ENCODE results near the gene TMC5. TPM values are rescaled to one million over a fixed set of nuclear protein-coding genes. Genes with fewer than 3 reads are reported as not detected.

Gene TMC5
- total and polyA plus RNA-seq, 2 experiments from 2014 or later: 2.3 to 4.8 TPM

DNA sequence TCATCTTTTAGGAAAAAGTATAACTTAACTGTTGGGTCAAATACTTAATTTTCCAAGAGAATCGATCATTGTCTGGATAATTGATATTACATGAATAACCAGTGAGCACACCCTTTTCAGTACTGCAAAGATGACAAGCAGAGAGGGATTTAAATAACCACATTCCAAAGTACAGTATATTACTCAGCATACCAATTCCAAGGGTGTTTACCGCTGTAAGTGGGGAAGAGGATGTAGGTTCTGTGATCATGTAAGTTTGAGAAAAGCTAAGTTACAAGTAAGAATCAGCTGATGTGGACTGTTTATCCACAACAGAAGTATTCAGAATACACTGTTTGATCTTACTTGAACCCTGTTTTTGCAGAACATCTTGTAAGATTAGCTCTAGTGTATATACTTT, 98.1 kb downstream of the TMC5 start:
- Histone ChIP-seq H2AFZ (no peak overlapping the region), H3K9me2 (ENCODE audit: insufficient read depth) (no peaks in the 10 kb centered on the region), H3K36me3 (ENCODE audit: insufficient read depth) (peaks cover 24% of the 10 kb centered on the region), H3K27ac (ENCODE audit: low read depth) (no peak overlapping the region), H3F3A (replicated peaks; ENCODE audit: low read depth) (no peaks in the 10 kb centered on the region), H3K4me2 (no peak overlapping the region), H3K79me2 (replicated peaks; ENCODE audit: insufficient read depth) (peaks cover 62% of the 10 kb centered on the region), H4K20me1 (replicated peaks; ENCODE audit: insufficient read depth) (peaks cover 14% of the 10 kb centered on the region), H3K27me3 (ENCODE audit: insufficient read depth) (no peaks in the 10 kb centered on the region), H3K4me1 (ENCODE audit: insufficient read depth) (peaks cover 6% of the 10 kb centered on the region), H3K4me3 (no peak overlapping the region)
- ATAC-seq: no peak
- TF ChIP-seq, protein P1, sequence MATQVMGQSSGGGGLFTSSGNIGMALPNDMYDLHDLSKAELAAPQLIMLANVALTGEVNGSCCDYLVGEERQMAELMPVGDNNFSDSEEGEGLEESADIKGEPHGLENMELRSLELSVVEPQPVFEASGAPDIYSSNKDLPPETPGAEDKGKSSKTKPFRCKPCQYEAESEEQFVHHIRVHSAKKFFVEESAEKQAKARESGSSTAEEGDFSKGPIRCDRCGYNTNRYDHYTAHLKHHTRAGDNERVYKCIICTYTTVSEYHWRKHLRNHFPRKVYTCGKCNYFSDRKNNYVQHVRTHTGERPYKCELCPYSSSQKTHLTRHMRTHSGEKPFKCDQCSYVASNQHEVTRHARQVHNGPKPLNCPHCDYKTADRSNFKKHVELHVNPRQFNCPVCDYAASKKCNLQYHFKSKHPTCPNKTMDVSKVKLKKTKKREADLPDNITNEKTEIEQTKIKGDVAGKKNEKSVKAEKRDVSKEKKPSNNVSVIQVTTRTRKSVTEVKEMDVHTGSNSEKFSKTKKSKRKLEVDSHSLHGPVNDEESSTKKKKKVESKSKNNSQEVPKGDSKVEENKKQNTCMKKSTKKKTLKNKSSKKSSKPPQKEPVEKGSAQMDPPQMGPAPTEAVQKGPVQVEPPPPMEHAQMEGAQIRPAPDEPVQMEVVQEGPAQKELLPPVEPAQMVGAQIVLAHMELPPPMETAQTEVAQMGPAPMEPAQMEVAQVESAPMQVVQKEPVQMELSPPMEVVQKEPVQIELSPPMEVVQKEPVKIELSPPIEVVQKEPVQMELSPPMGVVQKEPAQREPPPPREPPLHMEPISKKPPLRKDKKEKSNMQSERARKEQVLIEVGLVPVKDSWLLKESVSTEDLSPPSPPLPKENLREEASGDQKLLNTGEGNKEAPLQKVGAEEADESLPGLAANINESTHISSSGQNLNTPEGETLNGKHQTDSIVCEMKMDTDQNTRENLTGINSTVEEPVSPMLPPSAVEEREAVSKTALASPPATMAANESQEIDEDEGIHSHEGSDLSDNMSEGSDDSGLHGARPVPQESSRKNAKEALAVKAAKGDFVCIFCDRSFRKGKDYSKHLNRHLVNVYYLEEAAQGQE (IDR thresholded peaks at IDR 0.05; ENCODE audit: unreplicated experiment): no peak
- no peak for TF ChIP-seq NANOG (IDR thresholded peaks at IDR 0.05; ENCODE audit: borderline replicate concordance)
- no peak for TF ChIP-seq ZNF114 (CRISPR knock-in tag; IDR thresholded peaks at IDR 0.05)
- TF ChIP-seq EZH2phosphoT487 (IDR thresholded peaks at IDR 0.05; ENCODE audit: unreplicated experiment): no peak
- TF ChIP-seq ZNF331 (CRISPR knock-in tag; IDR thresholded peaks at IDR 0.05; ENCODE audit: low read depth): no peak
- no peak for DNase-seq (ENCODE audit: low spot score)
- no peak overlapping the region for H3K4me3 Mint-ChIP-seq
- no peak overlapping the region for H3K27ac Mint-ChIP-seq
- H3K36me3 Mint-ChIP-seq (ENCODE audit: low read depth): peaks cover 51% of the 10 kb centered on the region
- H3K9me3 Mint-ChIP-seq: no peaks in the 10 kb centered on the region; the same call in 2 of the 3 replicates
- no peaks in the 10 kb centered on the region for H3K27me3 Mint-ChIP-seq (ENCODE audit: insufficient read depth, low read depth, poor library complexity)
- peaks cover 7% of the 10 kb centered on the region; the same call in 2 of the 3 replicates for H3K4me1 Mint-ChIP-seq

GRCh38 chr16:19517424-19518089, 99.9 kb downstream of the TMC5 start:
- H3K9me3 Mint-ChIP-seq: no peaks in the 10 kb centered on the region; the same call in 2 of the 3 replicates
- peaks cover 16% of the 10 kb centered on the region for H3K4me1 Mint-ChIP-seq
- H3K27ac Mint-ChIP-seq: no peak overlapping the region

More at GRCh38 chr16:19517424-19518089, 99.9 kb downstream of the TMC5 start:
- H2AFZ ChIP-seq: no peak overlapping the region
- H4K20me1 ChIP-seq (replicated peaks; ENCODE audit: insufficient read depth): peaks cover 20% of the 10 kb centered on the region
- H3K4me1 ChIP-seq (ENCODE audit: insufficient read depth): peaks cover 13% of the 10 kb centered on the region
- ATAC-seq (no peak), DNase-seq (ENCODE audit: low spot score) (no peak)
- peaks cover 24% of the 10 kb centered on the region for H3K36me3 ChIP-seq (ENCODE audit: insufficient read depth)
- H3K36me3 Mint-ChIP-seq (ENCODE audit: low read depth): peaks cover 43% of the 10 kb centered on the region
- H3K27ac ChIP-seq (ENCODE audit: low read depth): no peak overlapping the region
- no peaks in the 10 kb centered on the region for H3F3A ChIP-seq (replicated peaks; ENCODE audit: low read depth)
- no peak overlapping the region for H3K4me3 Mint-ChIP-seq
- H3K27me3 ChIP-seq (ENCODE audit: insufficient read depth): no peaks in the 10 kb centered on the region
- H3K4me2 ChIP-seq: no peak overlapping the region
- peaks cover 64% of the 10 kb centered on the region for H3K79me2 ChIP-seq (replicated peaks; ENCODE audit: insufficient read depth)
- no peaks in the 10 kb centered on the region for H3K9me2 ChIP-seq (ENCODE audit: insufficient read depth)
- TF ChIP-seq ZNF331 (CRISPR knock-in tag; IDR thresholded peaks at IDR 0.05; ENCODE audit: low read depth) (no peak), ZNF114 (CRISPR knock-in tag; IDR thresholded peaks at IDR 0.05) (no peak), EZH2phosphoT487 (IDR thresholded peaks at IDR 0.05; ENCODE audit: unreplicated experiment) (no peak), JUNB (IDR thresholded peaks at IDR 0.05; ENCODE audit: unreplicated experiment) (no peak)
- TF ChIP-seq, protein P2, sequence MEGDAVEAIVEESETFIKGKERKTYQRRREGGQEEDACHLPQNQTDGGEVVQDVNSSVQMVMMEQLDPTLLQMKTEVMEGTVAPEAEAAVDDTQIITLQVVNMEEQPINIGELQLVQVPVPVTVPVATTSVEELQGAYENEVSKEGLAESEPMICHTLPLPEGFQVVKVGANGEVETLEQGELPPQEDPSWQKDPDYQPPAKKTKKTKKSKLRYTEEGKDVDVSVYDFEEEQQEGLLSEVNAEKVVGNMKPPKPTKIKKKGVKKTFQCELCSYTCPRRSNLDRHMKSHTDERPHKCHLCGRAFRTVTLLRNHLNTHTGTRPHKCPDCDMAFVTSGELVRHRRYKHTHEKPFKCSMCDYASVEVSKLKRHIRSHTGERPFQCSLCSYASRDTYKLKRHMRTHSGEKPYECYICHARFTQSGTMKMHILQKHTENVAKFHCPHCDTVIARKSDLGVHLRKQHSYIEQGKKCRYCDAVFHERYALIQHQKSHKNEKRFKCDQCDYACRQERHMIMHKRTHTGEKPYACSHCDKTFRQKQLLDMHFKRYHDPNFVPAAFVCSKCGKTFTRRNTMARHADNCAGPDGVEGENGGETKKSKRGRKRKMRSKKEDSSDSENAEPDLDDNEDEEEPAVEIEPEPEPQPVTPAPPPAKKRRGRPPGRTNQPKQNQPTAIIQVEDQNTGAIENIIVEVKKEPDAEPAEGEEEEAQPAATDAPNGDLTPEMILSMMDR (conservative IDR thresholded peaks at IDR 0.05; ENCODE audit: low read depth in 2 of 2): no peak
- TF ChIP-seq, protein P3, sequence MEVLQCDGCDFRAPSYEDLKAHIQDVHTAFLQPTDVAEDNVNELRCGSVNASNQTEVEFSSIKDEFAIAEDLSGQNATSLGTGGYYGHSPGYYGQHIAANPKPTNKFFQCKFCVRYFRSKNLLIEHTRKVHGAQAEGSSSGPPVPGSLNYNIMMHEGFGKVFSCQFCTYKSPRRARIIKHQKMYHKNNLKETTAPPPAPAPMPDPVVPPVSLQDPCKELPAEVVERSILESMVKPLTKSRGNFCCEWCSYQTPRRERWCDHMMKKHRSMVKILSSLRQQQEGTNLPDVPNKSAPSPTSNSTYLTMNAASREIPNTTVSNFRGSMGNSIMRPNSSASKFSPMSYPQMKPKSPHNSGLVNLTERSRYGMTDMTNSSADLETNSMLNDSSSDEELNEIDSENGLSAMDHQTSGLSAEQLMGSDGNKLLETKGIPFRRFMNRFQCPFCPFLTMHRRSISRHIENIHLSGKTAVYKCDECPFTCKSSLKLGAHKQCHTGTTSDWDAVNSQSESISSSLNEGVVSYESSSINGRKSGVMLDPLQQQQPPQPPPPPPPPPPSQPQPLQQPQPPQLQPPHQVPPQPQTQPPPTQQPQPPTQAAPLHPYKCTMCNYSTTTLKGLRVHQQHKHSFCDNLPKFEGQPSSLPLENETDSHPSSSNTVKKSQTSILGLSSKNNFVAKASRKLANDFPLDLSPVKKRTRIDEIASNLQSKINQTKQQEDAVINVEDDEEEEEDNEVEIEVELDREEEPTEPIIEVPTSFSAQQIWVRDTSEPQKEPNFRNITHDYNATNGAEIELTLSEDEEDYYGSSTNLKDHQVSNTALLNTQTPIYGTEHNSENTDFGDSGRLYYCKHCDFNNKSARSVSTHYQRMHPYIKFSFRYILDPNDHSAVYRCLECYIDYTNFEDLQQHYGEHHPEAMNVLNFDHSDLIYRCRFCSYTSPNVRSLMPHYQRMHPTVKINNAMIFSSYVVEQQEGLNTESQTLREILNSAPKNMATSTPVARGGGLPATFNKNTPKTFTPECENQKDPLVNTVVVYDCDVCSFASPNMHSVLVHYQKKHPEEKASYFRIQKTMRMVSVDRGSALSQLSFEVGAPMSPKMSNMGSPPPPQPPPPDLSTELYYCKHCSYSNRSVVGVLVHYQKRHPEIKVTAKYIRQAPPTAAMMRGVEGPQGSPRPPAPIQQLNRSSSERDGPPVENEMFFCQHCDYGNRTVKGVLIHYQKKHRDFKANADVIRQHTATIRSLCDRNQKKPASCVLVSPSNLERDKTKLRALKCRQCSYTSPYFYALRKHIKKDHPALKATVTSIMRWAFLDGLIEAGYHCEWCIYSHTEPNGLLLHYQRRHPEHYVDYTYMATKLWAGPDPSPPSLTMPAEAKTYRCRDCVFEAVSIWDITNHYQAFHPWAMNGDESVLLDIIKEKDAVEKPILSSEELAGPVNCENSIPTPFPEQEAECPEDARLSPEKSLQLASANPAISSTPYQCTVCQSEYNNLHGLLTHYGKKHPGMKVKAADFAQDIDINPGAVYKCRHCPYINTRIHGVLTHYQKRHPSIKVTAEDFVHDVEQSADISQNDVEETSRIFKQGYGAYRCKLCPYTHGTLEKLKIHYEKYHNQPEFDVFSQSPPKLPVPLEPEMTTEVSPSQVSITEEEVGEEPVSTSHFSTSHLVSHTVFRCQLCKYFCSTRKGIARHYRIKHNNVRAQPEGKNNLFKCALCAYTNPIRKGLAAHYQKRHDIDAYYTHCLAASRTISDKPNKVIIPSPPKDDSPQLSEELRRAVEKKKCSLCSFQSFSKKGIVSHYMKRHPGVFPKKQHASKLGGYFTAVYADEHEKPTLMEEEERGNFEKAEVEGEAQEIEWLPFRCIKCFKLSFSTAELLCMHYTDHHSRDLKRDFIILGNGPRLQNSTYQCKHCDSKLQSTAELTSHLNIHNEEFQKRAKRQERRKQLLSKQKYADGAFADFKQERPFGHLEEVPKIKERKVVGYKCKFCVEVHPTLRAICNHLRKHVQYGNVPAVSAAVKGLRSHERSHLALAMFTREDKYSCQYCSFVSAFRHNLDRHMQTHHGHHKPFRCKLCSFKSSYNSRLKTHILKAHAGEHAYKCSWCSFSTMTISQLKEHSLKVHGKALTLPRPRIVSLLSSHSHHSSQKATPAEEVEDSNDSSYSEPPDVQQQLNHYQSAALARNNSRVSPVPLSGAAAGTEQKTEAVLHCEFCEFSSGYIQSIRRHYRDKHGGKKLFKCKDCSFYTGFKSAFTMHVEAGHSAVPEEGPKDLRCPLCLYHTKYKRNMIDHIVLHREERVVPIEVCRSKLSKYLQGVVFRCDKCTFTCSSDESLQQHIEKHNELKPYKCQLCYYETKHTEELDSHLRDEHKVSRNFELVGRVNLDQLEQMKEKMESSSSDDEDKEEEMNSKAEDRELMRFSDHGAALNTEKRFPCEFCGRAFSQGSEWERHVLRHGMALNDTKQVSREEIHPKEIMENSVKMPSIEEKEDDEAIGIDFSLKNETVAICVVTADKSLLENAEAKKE (CRISPR knock-in tag; IDR thresholded peaks at IDR 0.05): no peak
- no peak overlapping the region for H3K4me3 ChIP-seq
- H3K27me3 Mint-ChIP-seq (ENCODE audit: insufficient read depth, low read depth, poor library complexity): no peaks in the 10 kb centered on the region
